ENCODE results near the gene HEPACAM.
"Not testable (repeated sequence)": the region's sequence is repeated elsewhere in the genome, so short reads cannot be mapped to it uniquely, and the experiment has no call there.

Gene HEPACAM, protein sequence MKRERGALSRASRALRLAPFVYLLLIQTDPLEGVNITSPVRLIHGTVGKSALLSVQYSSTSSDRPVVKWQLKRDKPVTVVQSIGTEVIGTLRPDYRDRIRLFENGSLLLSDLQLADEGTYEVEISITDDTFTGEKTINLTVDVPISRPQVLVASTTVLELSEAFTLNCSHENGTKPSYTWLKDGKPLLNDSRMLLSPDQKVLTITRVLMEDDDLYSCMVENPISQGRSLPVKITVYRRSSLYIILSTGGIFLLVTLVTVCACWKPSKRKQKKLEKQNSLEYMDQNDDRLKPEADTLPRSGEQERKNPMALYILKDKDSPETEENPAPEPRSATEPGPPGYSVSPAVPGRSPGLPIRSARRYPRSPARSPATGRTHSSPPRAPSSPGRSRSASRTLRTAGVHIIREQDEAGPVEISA

DNA sequence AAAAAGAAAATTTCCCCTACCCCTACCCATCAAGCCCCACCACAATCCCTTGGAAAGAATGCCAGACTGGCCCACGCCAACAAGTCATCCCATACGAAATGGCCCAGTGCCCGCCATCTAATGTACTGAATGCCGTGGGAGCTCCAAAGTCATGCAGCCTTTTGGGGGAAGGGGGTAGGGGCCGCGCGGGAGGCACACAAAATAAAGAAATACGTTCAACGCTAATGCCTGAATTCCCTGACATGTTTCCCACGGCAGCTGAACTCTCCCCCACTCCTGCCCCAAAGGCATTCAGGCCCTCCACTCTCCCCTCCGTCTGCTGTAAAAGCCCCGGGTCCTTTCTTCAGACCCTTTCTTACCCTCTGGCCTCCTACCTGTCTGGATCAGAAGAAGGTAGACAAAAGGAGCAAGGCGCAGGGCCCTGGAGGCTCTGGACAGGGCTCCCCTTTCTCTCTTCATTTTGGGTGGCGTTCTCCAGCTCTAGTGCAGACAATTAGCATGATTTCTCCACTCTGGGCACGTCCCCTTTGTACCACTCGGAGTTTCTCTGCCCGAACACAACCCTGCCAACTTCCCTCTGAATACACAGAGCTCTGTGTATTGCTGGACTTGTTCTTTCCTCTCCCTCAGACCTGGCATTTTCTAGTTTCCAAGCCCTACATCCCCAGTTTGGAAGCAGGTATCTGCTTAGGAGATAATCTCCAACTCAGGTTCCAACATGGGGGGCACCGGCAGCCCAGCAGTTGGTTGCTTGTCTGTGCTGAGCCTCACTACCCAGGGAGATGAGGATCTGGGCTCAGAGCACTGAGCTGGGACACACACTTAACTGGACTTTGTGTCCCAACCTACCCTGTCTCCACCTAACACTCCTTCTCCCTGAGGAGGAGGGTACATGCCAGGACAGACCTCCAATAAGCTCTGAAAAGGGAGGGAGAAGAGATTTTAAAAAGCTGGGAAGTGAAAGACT, at the start of gene HEPACAM:
TSS of gene HEPACAM (minus strand) at position 500 of the 967 bp plus-strand sequence. CDS start at position 459, 41 bp downstream.
- no peak for DNase-seq

DNA sequence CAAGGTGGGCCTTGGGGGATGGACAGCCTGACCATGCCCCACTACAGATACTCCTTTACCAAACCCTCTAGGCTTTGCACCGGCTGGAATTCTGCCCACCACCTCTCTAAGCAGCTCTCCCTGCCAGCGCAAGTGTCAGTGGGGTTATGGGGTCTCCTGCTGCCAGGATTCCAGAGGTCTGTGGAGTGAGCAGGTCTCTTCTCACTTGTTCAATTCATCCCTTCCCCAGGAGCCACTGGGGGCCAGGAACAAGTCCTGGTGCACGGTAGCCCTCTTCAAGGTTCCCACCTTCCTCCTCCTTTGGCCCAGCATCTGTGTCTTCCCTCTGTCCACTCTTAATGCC, 48.6 kb upstream of the HEPACAM start:
- DNase-seq = no peak

DNA sequence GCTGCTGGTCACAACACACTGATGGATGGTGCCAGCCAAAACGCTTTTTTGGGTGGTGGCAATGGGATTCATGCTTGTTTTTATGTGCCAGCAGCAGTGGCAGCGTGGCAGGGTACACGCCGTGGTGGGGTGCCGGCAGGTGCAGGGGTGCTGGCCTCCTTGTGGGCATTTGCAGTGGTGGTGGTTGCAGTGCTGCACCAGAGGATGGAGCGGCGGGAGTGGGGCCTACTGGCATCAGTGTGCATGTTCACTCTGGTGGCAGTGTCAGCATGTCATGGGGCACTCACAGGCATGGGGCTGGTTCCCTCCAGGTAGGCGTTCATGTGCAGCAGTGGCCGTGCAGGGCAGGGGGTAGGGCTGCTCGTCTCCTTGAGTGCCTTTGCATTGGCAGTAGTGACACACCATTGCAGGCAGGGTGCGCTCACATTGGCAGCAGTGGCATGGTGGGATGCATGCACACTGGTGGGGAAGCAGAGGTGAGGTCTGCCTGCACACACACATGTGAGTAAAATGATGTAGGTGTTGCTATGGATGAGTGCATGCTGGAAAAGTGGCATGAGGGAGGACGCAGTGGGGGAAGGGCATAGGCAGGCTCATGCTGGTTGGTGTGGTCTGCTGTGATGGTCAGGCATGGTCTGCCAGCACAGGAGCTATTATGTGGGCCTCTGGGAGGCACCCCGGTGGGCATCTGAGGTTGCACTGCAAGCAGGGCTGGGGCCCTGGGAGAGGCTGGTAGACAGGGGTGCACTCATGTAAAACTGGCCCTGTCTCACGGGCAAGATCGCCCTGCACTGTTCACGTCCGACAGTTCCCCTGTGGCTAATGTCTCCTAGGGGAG, 48.0 kb upstream of the HEPACAM start:
- no peak for DNase-seq

DNA sequence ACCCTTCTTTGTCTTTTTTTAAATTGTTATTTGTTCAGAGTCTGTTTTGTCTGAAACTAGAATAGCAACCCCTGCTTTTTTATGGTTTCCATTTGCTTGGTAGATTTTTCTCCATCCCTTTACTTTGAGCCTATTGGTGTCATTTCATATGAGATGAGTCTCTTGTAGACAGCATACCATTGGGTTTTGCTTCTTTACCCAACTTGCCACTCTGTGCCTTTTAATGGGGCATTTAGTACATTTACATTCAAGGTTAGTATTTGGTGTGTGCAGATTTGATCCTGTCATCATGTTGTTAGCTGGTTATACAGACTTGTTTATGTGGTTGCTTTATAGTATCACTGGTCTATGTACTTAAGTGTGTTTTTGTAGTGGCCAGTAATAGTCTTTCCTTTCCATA, 46.2 kb upstream of the HEPACAM start:
- no peak for DNase-seq

DNA sequence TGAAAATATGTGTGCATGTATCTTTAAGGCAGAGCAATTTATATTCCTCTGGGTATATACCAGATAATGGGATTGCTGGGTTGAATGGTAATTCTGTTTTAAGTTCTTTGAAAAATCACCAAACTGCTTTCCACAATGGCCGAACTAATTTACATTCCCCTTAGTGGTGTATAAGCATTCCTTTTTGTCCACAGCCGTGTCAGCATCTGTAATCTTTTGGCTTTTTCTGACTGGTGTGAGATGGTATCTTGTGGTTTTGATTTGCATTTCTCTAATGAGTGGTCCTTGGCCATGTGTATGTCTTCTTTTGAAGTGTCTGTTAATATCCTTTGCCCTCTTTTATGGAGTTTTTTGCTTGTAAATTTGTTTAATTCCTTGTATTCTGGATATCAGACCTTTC, 42.5 kb upstream of the HEPACAM start:
- no peak for DNase-seq

DNA sequence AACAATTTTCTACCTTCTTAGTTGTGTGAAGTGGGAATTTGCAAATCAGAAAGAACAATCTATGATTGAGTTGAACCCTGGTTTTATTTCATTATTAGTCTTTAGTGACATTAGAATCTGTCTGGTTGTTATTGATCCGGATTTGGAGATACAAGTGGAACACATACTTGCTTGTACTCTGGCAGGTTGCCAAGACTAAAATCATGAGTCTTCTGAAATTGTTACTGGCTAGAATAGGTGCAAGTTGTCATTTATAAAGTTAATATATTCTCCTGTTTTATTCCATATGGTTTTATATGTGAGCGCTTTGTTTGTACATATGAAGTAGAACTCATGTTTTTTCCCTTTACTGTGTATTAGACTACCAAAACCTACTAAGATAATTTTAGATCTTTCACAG, 41.2 kb upstream of the HEPACAM start:
- no peak for DNase-seq

DNA sequence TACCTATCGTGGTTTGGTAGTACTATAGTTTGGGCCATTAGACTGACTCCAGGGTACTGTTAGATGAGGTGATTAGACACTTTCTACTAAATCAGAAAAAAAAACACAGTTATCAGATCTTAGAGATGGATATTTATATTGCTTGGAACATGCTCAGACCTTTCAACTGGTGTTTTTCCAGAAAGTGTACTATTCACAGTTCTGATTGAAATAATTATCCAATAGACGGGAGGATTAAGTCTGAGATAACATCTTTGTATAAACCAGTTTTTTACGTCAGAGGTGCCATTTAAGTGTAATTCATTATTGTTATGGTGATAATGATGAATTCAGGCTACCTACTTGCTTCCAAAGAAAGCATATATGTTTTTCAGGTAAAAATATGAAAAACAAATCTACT, 40.7 kb upstream of the HEPACAM start:
- DNase-seq = no peak

DNA sequence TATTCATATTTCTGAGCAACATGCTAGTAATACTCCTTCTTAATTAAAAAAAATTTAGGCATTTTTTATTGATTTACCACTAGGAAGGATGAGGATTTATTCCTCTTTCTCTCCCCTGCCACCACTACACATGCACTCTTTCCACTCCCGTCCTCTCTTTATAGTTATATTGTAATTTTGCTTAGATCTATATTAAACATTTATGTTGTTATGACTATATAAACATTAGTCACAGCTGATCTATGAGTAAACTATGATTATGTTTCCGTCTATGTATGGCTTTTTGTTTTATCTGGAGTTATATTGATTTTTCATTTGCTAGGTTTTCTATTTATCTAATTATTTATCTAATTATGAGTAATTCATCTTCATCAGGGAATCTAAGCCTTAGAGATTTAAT, 36.0 kb upstream of the HEPACAM start:
- no peak for DNase-seq

DNA sequence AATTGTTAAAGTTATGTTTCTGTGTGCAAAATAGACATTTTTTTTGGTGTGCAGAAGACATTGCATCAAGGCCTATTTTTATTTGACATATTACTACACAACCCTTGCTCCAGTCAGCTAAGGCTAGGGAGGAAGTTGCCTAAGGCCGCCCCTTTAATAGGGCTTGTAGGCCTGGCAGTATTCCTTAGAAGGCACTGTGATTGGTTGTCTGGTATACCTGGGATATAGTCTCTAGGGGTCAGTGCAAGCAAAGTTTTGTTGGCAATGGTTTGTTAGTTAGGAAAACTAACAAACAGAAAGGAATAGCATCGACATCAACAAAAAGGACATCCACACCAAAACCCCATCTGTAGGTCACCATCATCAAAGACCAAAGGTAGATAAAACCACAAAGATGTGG, 35.1 kb upstream of the HEPACAM start:
- DNase-seq = no peak

DNA sequence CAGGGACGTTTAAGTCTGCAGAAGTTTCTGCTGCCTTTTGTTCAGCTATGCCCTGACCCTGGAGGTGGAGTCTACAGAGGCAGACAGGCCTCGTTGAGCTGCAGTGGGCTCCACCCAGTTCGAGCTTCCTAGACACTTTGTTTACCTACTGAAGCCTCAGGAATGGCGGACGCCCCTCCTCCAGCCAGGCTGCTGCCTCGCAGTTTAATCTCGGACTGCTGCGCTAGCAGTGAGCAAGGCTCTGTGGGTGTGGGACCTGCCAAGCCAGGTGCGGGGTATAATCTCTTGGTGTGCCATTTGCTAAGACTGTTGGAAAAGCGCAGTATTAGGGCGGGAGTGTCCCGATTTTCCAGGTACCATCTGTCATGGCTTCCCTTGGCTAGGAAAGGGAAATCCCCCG, 32.4 kb upstream of the HEPACAM start:
- not testable (repeated sequence) for DNase-seq

DNA sequence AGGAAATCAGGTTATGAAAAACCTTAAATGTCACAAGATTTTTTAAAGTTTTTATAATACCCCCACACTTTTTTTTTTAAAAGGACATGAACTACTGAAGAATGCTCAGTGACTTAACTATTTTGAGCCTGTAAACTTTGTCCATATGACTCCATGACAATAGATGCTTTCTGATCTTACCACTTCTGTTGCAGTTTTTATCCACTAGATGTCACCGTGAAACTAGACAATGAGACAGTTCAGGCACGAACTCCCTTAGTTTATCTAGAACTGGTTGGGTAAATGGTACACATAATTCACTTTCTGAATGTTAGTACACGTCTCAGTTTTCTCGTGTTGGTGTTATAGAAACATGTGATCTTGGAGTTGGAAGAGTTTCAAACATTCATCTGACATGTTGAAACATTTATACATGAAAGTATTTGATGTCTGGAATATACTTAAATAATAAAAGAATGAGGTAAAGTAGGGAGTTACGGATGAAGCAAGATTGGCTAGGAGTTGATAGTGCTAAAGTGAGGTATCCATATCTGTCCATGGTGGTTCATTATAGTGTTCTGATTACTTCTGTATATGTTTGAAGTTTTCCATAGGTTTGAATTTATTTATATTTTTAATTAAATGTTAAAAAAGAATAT, 26.2 kb upstream of the HEPACAM start:
- peak; percentile 55 for DNase-seq

DNA sequence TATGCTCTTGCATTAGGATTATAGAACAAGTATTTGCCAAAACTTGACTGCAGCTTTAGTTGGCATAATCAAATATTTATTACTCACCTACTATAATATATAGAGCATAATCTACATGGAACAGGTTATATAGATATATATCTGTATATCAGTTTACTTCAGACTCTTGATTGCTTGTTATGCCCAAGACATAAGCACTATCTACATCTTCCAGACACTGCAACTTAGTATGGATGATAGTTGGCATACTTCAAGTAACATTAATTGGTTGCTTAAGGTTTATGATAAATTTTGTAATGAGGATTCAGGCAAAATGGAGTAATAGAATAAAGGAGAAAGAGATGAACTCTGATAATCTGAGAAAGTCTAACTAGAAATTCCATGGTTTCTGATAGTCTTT, 19.2 kb upstream of the HEPACAM start:
- no peak for DNase-seq

DNA sequence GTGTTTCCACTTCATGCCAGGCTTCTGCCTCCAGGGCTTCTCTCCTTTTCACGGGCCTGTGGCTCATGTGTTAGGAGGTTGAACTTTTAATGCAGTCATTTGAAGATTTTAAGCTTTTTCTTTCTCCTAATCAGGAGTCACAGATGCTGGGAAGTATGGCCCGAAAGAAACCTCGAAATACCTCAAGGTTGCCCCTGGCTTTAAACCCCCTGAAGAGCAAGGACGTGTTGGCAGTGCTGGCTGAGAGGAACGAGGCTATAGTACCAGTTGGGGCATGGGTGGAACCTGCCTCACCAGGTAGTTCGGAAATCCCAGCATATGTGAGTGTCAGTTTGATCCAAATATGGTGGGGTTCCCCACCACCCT, 18.7 kb upstream of the HEPACAM start:
- DNase-seq = no peak

DNA sequence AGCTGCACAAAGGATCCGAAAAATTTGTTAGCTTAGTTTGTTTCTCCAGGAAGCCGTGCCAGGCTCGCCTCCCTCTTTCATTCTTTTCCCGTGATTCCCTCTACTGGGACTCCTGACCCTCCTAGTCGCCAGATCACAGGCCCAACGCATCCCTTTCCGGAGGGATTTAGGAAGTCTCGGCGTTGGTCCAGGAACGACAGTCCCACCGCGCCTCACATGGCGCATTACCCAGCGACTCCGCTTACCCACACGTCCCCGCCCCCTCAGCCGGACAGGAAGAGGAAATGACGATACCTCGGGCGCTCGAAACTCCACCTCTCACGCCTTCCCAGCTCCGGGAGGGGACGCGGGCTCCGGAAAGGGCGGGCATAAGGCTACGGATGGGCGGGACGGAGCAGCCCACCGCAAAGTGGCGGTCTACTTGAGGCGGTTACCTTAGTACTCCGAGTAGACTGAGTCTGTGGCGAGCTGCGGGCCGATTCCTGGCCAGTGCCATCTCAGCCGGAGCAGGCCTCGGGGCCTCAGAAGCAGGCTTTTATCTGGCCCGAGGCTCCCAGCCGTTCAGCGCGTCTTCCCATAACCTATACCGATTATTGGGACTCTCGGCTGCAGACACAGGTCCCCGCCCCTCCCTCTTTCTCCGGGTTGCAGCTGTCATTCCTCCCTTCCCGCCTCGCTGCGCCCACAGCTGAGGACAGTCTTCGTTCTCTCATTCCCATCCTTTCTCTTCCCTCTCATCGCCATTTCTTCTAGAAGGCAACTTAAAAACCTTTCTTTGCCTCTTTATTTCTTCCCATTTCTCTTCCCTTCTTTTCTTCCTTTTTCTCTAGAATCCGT, 18.1 kb upstream of the HEPACAM start, which contains the start of gene CCDC15:
TSS of gene CCDC15 (plus strand) at position 450 of the 837 bp plus-strand sequence. CDS start 531 bp downstream, outside the sequence.
- DNase-seq = peak; percentile 99

DNA sequence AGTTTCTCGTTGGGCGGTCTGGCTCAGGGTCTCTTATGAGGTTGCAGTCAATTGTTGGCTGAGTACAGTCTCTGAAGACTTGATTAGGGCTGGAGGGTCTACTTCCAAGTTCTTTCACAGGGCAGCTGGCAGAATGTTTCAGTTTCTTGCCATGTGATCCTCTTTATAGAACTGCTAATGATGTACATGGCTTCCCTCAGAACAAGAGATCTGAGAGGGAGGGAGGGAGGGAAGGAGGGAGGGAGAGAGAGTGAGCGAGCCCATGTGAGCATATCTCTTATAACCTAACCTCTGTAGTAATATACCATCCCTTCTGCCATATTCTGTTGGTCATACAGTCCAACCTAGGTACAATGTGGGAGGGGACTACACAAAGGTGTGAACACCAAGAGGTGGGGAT, 15.5 kb upstream of the HEPACAM start:
- no peak for DNase-seq

DNA sequence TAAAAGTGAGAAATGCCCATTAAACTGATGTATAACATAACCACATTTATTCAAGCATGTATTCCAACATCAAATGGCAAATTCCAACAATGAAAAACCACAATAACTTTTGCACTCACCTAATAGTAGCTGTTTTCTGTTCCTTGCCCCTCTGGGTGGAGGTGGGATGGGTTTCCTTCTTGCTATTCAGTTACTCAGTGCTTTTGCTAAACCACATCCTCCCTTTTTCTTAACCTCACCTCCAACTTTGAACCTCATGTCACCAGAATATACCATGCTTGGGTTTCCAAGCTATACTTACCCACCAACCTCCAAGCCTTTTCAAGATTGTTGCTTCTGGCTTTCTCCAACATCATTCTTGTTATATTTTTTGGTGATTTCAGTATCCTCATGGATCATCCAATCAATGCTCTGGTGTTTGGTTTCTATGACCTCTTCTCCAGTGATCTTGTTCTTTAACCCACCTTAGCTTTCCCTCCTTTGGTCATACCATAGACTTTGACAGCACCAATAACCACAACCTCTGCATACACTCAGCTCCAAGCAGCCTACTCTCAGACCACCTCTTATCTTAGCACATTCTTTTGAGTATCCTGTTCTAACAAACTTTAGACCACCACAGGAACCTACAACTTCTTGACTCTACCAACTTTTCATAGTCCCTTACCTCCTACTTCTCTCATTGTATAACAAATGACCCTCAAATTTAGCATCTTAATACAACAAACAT, 14.9 kb upstream of the HEPACAM start:
- no peak for DNase-seq

DNA sequence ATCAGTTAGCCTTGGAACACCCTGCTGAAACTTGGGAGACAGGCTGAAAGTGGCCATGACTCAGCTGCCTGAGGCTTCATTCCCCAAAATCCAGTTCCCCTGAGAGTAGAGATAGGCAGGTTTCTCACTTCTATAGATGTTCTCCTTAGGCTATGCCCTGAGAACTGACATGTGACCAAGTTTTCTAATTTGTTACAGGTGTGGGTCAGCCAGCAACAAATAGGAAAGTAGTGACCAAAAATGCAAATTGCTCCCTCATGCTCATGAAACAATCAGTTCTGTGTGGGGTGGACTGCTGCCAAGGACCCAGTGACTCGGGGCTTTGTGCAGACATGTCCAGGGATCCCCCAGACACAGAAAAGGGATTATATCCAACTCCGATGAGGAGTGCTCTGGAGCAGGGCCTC, 10.9 kb upstream of the HEPACAM start:
- DNase-seq = no peak

DNA sequence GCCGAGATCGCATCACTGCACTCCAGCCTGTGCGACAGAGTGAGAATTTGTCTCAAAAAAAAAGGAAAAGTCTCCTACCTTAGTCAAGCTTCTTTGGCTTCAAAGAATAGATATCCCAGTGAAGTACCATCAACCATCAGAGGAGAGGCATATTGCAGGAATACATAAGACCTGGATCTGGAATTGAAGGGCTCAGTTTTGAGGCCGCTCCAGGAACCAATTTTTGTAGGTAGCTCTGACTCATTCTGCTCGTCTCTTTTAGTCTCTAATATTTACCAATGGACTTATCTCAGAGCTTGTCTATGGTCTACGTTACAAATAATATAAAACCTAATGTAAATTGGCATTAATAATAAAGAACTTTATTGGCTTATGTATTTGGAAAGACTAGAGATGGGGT, 10.0 kb upstream of the HEPACAM start:
- no peak for DNase-seq

DNA sequence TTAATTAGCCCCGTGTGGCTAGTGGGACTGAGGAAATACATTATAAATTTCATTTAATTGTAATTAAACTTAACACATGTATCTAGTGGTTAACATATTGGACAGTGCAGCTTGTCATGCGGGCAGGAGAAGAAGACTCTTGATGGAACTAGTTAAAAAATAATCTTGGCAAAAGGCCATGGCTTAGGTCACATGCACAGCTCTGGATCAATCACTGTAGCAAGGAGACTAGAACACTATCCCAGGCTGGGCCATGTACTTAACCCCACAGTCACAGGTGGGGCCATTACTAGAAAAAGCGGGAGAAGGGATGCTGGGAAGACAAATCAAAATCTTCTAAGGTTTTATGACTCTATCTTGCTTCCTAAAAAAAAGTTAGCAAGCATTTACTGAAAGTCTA, 8.7 kb upstream of the HEPACAM start:
- DNase-seq = no peak

DNA sequence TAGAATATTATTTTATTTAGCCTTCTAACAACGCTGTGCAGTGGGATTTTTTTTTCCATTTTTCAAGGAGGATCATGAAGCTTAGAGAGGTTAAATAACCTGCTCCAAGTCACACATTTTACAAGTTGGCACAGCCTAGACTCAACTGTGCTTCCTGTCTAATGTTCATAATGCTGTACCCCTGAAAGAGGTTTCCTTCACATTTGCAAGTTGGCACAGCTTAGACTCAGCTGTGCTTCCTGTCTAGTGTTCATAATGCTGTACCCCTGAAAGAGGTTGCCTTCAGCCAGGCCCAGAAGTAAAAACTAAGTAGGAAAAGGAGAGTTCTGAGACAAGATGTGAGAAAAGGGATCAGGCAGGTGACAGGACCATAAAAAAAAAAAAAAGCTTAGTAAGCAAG, 7.9 kb upstream of the HEPACAM start:
- DNase-seq = no peak

DNA sequence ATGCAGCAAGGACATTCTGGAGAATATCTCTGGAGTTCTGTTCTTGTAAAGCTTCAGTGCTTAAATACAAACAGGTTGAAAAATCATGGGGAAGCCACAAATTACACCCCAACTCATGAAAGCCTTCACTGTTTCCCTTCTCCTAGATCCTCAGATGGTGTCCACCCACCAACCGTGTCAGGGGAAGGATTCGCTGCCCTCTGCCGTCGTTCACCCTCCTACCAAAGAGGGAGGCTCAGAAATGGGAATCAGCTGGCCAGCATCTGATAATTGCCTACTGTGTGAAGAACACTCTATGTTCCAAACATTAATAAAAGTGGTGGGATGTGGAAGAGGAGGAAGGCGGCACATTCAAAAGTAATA, 7.4 kb upstream of the HEPACAM start:
- DNase-seq = peak; percentile 9
